Right renal cortex interstitium (tissue), 3 donors: Measurements from ENCODE around the gene PLOD2. TPM values are rescaled to one million over a fixed set of nuclear protein-coding genes. Genes with fewer than 3 reads are reported as not detected.

Experiments used
- DNase-seq, 3 donors: peaks; one replicate each; pipeline ENCODE4 v3.0.0-alpha.2; 2013; ENCODE audit warnings: low read depth in 3 of 3, low spot score in 2 of 3
- polyA plus RNA-seq, 3 donors: library from polyadenylated mRNA; unstranded; fragments of 120-200 nt; gene quantifications; one replicate each; pipeline ENCODE4 v1.2.1, GENCODE V29; 2013; ENCODE audit not compliant: insufficient read length in 3 of 3

Gene PLOD2
- polyA plus RNA-seq, 3 donors: 163 to 176 (median 171) TPM

DNA sequence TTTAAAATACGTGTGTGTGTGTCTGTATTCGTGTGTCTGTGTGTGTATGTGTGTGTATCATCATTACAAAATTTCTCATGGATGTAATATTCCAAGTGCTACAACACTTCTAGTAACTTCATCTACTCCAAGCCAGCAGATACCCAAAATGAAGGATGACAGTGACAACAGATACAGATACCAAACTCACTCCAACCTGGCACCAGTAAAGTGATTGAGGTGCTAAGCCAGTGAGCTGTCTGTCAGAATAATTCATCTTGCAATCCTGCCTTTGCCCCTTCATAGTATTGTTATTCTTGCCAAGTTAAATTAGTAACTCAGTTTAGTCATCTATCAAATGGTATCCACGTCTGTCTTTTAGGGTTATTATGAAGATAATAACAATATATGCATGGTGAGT lies 58.1 kb downstream of the PLOD2 start:
- no peak for DNase-seq

DNA sequence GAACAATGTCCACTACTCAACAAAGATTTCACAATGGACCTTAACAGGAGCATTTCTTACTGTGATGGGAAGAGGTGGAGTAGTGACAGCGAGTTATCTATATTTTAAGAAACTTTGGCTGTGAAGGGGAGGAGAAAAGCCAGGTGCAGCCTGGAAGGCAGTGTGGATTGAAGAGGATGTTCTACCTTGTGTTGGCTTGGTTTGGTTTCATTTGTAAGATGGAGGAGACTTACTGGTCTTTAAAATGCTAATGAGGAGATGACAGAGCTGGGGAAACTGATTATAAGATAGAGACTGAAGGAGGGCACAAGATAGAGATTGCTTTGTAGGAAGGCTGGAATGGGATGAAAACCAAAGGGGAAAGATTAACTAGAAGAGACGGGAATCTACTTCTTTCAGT lies 59.4 kb downstream of the PLOD2 start:
- DNase-seq: no peak

DNA sequence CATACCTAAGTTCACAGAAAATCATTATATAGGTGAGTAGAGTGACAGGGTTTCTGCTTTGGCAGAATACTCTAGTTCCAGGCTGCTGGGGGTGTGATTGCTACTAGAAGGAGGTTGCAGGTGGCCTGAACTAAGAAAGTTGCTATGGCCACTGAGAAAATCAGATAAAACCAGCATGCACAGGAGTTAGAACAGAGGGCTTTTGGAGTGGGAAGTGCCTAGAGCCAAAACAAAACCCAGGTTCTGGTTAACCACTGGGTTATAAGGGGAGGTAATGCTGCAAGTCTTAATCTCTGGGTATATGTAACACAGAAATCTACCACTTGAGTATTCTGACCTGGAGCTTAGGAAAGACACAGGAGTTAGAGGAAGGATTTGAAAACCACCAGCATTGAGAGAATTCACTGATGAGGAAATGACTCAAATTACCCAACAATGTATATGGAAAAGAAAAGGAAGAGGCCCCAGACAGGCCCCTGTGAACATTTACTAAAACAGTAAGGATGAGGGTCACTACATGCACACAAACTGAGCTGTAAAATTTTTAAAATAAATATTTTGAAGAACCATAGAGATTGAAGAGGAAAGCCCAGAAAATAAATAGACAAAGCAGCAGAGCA lies 60.0 kb downstream of the PLOD2 start:
- DNase-seq: no peak

DNA sequence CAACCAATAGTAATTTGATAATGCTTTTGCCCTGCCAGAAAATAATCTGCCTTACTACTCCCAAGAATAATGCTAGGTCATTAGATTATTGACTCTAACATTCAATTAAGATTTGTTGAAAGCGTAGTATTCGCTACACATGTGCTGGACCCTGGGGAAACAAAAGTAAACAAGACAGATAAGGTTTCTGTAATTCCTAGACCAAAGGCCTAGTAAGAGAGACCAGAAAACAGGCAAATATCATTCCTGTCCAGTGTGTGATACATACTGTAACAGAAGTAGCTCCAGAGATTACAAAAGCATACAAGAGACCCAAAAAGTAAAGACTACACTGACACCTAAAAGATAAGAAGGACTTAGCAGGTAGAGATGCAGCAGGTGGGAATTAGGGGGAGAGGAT lies 60.8 kb downstream of the PLOD2 start:
- no peak for DNase-seq

DNA sequence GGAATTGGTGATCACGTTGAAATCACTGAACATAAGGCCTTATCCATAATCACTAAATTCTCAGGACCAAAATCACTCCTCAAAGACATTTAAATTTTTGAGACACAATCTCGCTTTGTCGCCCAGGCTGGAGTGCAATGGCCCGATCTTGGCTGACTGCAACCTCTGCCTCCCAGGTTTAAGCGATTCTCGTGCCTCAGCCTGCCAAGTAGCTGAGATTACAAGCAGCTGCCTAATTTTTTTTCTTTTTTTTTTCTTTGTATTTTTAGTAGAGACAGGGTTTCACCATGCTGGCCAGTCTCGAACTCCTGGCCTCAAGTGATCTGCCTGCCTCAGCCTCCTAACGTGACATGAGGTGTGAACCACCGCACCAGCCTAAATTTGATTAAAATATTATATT lies 61.7 kb downstream of the PLOD2 start:
- DNase-seq: no peak

DNA sequence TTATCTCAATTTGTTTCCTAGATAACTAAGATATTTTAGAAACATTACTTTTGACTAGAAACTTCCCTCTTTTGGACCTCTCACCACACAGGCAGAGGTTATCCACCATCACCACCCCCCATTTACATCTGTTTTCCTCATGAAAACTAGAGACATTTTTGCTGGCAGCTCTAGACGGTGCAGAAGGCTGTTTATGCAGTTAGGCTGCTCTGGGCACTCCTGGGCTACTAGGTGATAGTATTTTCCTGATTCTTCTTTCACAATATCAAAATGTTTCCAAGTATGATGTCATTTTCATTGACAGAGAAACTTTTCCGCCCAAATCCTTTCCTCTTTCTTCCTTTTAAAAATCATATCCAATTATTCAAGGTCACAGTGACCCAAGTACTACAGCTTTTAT lies 67.1 kb downstream of the PLOD2 start:
- no peak for DNase-seq

DNA sequence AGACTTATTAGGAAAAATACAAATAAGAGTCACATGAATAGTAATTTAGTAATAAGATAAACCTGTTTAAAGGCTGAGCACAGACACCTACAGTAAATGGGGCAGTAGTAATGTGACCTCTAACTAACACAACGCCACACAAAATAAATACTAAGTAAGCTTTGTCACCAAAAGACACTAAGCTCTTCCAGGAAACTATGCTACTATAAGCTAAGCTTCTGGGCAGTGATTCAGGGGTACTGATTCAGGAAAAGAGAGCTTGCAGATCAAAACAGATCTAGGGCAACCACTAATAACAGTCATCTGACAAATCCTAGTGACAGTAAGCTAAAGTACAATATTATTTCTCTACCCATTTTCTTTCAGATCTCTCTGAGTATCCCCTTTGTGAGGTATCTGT lies 68.8 kb downstream of the PLOD2 start:
- no peak for DNase-seq

DNA sequence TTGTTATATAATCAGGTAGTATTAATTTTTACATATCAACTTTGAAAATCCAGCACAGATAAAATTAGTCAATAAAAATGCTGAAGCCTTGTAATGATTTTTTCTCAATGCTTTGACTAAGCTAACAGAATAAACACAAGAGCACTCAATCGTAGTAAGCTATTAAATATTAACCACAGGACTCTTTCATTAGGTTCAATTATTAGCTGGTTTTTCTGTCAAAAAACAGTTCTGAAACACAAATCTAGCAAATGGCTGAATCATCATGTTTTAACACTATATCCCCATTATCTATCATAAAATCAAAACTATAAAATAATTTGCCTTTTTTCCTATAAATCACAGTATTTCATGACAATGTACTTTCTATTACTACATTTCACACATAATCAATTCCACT lies 69.6 kb downstream of the PLOD2 start:
- DNase-seq: no peak

DNA sequence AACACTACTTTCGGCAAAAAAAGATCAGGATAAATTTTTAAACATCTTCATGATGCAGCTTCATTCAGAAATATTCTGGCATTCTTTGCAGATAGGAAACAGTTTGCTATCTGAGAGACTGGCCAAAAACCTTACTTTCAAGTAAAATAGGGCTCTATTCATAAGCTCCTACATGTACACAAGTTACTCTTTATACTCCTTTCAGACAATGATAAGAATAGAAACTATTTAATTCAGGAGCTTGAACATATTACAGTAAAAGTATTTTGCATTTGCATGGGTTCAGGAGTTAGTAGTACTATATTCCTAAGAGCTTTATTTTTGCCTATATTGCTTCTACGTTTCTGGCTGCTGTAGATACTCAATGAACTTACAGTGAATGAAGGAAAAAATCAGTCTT lies 70.5 kb downstream of the PLOD2 start:
- DNase-seq: no peak

DNA sequence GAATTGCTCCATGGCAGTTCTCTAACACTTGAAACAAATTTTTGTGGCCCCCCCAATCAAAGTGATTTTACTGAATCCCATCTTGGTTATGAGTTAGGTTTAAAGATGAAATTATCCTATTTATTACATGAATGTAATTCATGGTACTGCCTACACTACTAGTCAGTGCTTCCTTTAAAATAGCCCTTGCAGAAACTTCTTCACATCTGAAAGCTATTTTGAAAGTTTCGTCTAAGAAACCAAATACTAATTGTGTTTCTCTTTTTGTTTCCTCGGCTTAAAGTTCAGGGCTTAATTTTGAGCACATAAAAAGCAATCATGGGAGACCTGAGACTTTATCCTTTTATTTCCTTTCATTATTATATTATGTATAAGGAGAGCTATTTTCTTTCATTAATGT lies 72.1 kb downstream of the PLOD2 start:
- DNase-seq: no peak

DNA sequence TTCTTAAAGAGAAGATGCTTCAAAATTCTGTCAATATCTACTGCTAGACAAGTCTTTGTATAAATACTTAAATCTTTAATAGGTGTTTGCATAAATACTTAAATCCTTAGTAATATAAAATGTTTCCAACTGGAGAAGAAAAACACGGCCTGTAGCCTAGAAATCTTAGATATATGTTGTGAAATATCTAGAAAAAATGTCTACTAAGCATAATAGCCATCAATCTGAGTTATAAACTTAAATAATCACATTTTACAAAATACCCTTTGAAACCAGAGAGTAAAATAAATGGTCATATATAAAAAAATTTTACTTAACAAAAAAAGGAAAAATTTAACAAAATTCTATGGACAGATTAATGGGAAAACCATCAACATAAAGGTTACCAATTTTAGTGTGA lies 73.9 kb downstream of the PLOD2 start:
- DNase-seq: no peak

DNA sequence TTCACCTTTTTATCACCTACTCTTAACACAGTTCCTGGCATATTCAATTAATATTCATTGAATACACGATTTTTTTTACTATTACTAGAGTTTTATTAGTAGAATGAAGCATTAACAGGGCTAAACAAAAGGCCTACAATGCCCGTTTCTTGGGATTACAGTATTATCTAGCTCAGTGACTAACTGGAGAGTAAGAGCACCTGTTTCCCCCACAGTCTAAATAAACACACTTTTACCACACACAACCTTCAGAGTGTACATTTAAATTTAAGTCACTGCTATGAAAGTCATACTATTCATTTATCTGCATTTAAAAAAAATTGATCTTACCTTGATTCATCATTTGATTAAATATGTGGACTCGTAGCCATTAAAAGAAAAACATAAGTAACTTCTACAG lies 74.8 kb downstream of the PLOD2 start:
- no peak for DNase-seq

DNA sequence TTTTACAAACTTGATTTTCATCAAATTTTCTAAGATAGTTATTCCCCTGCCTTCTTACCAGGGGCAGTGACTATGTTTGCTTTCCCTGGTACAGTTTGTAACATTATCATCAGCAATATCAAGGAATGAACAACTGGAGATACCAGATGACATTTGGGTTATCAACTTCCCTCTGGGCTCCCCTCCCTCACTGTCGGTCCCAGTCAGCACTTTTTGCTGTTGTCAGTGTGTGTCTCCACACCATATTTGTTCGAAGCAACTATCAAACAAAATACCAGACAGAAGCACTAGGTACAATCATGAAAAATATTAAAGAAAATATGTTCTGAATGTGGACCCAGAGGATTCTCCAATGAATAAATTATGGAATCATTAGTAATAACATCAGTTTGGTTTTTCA lies 75.3 kb downstream of the PLOD2 start:
- DNase-seq: no peak

DNA sequence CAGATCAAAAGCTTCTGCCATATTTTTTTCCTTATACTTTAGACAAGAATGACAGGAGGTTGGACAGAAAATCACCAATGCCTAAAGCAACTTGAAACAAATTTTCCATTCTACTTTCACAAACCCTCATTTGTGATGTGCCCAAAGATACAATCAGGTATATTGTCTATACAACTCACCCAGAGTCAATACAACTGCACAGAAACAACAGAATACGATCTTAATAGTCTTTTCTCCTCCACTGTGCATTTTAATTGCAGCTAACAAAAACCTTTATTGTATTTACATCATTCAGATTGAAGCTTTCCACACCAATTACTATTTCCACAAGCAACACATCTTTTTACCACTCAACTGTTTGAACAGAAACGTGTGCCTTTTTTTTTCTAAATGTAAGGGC lies 80.4 kb downstream of the PLOD2 start:
- DNase-seq: no peak

DNA sequence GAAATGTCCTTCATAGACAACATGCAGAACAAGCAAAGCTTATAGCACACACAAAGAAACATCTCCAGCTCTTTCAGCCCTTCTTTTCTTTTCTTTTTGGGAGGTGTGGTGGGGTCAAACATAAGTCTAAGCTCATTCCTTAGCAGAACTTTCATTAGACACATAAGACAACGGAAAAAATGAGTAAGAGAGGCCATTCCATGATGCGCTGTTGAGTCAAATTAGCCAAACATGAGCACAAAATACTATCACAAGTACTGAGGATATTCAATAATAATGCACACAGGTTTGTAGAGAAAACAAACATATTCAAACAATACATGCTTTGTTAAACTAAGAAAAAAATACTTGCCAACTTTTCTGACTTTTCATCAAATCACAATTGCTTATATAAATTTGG lies 83.0 kb downstream of the PLOD2 start:
- DNase-seq: no peak

DNA sequence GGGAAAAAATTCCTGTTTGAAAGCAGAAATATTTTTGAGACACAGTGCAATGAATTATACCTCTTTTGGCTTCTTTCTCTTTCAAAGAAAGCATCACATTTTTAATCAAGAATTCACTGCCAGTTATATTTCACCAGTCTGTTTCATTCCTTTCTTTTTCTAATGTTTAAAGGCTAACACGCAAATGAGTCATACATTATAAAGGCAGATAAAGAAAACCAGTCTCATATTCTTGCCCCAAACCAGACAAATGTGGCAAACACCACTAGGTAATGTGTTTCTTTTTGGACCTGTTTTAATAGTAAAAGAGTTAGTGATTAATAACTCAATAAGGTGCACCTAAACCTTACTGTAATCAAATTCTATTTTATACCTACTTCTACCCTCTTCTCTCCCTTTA lies 83.8 kb downstream of the PLOD2 start:
- DNase-seq: no peak

DNA sequence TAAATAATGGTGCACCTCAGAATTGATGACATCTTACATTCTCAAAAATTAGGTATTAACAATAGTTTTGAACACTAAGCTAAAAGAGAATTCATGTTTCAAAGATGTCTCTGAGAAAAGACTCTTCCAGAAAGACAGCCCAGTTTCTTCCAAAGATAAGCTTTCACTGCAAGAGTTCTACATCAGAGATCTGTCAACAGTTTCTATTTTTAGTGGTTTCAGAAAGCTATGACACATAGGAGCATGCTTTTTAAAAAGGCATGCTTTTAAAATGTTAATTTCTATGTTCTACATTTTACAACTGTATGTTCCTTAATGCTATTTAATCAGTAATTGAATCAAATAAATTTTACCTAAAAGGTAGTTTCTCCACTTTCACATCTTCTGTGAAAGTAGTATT lies 88.2 kb downstream of the PLOD2 start:
- no peak for DNase-seq

DNA sequence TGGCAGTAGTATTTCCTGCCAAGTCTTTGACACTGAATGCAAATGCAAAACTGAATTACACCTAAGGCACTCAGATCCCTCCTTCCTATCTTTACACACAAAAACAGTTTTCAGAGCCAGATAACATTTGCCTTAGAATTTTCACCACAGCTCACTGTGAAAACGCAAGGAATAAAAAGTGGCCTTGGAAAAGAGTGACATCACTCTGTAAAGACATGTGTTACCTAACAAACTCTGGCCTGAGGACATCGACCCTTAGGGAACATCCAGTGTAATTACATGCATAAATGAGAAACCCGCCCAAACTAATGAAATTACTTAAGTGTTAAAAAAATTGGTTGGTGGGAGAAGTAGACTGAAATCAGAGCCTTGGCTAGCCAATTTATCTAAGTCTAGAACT lies 88.9 kb downstream of the PLOD2 start:
- no peak for DNase-seq

DNA sequence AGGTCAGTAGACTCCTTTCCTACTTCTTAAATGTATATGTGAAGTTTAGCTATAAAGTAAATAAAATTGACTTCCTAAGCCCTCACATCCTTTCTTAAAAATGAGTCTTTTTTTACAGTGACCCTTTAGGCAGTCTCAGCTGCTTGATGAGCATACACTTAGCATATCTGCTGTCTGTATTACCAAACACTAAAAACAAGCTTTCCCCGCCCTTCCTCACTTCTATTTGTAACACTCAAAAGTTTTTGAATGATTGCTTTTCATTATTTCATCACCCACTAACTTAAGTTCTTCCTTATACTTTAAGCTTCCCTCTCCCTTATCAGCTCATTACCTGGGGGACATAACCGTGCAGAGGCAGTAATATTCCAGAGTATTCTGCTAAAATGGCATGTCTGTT lies 89.4 kb downstream of the PLOD2 start:
- DNase-seq: no peak

DNA sequence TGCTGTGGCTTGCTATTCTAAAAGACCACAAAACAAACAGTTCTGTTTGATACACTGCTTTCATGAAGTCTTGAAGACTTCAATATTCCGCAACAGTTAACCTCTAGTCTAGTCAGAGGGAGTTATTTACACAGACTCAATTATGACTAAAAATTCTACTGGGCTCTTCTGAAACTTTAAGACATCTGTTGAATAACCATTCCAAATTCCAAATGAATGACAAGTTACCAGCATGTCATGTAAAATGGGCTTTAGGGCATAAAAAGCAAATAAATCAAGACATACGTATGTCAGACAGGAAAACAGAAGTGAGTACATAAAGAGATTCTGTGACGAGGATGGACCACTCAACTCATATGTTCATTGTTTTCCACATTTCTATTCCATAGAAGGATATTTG lies 93.9 kb downstream of the PLOD2 start:
- DNase-seq: no peak

DNA sequence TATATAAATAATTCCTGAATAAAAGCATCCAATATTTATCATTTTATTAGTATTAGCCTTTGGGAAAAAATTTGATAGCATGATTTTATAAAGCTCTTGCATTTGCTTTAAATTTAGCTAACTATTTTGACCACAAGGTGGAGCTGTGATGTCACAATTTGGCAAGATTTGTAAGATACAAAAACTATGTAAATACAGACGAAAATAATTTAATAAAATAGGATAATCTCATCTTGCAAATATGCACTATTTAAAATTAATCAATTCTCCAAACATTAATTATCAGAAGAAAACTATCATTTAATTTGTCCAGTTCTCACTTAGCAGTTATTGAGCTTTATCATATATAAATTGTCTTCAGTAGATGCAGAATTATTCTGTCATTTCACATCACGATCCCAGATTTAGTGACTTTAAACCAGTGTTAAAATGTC lies 95.4 kb downstream of the PLOD2 start:
- DNase-seq: peak in 2 of 3 donors; percentile 44 to 47

DNA sequence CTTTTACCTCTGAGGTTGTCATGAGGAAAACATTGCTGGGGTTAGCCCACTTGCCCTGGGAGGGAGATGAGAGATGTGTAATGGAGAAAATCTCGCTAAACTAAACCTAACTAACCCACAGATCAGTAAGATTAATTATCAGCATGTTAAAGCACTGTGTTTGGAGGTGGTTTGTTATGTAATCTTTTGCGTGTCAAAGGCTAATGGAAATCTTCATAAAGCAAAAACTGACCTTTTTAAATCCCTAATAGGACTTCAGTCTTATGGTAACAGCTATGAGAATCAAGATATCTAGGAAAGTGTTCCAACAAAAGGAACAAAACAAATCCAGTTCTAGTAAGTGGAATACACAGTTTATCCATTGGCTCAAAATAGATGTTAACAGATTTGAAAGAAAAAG lies 102.7 kb downstream of the PLOD2 start:
- no peak for DNase-seq

DNA sequence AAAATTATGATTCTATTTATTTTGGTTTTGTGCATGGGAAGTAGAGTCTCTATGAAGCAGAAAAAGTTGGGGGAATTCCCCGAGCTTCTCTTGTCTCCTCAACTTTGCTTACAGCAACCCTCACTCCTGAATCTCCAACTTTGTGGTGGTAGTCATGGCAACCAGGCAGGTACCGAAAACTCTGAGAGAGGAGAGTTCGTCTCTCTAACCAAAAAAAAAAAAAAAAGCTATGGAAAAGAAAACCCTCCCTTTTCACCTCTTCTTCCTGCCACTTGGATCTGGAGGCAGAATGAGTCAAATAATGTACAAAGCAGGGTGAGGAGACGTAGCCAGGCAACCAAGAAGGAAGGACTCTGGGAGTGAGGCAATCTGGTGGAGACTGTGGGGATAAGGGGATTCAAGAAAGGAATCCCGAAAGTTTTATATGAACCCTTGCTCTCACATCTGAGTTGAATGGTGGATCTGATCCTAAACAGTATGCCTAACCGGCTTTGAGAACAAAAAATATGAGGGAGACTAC lies 108.1 kb downstream of the PLOD2 start:
- DNase-seq: no peak
